NB4 (cell line): ENCODE data around the gene HDAC2.
"Not testable (repeated sequence)": the region's sequence is repeated elsewhere in the genome, so short reads cannot be mapped to it uniquely, and the experiment has no call there.

Experiments
- DNase-seq: peaks from one replicate; pipeline ENCODE4 v3.0.0; 2010; ENCODE audit warnings: low read depth
- H3K4me3 ChIP-seq: one replicate; pipeline ENCODE4 v1.5.1; 2011; ENCODE audit warnings: mild to moderate bottlenecking, low read depth, low read length, moderate library complexity
- CTCF ChIP-seq: IDR thresholded peaks from one replicate; pipeline ENCODE4 v1.5.1; 2012; ENCODE audit warnings: low read depth, low read length
- MAX ChIP-seq: IDR thresholded peaks from 2 replicates; pipeline ENCODE4 v1.6.1; 2011; ENCODE audit warnings: low read depth, low read length
- MYC ChIP-seq: IDR thresholded peaks from 2 replicates; pipeline ENCODE4 v1.6.1; 2011; ENCODE audit warnings: low read depth, low read length
- POLR2A ChIP-seq: IDR thresholded peaks from 2 replicates; pipeline ENCODE4 v1.6.1; 2011; ENCODE audit warnings: mild to moderate bottlenecking; ENCODE audit not compliant: insufficient read length; ENCODE audit errors: extremely low read depth

HDAC2 gene

GRCh38 chr6:113997116-113997515, 26.2 kb upstream of the HDAC2 start:
- no peak for DNase-seq
- H3K4me3 ChIP-seq, result no peak overlapping the region
- TF ChIP-seq POLR2A (no peak), MYC (no peak), MAX (no peak), CTCF (no peak)

- DNase-seq, result no peak
- TF ChIP-seq MAX (no peak), MYC (no peak), POLR2A (no peak), CTCF (no peak)
- no peak overlapping the region for H3K4me3 ChIP-seq
Observed at GRCh38 chr6:113995634-113996033, 24.7 kb upstream of the HDAC2 start.

- H3K4me3 ChIP-seq, result no peak overlapping the region
- peak; percentile 68 for DNase-seq
- TF ChIP-seq MYC, result peak; percentile 14; the same call in 1 of the 2 replicates
- no peak for TF ChIP-seq POLR2A
- TF ChIP-seq MAX, result no peak
- TF ChIP-seq CTCF, result peak; percentile 56
Observed at GRCh38 chr6:113994934-113995342, 24.0 kb upstream of the HDAC2 start.

- no peak for DNase-seq
- no peak overlapping the region for H3K4me3 ChIP-seq
- TF ChIP-seq MAX (no peak), POLR2A (no peak), MYC (no peak), CTCF (no peak)
Observed at GRCh38 chr6:113989675-113990074, 18.7 kb upstream of the HDAC2 start.

- not testable (repeated sequence) for DNase-seq, H3K4me3 ChIP-seq
Observed at GRCh38 chr6:113982675-113983074, 11.7 kb upstream of the HDAC2 start.

- DNase-seq, result no peak
- H3K4me3 ChIP-seq, result no peak overlapping the region
- TF ChIP-seq MYC (no peak), MAX (no peak), POLR2A (no peak)
Observed at GRCh38 chr6:113982055-113982550, 11.2 kb upstream of the HDAC2 start.

- no peak overlapping the region for H3K4me3 ChIP-seq
- DNase-seq, result peak; percentile 54
- TF ChIP-seq MAX (no peak), CTCF (peak; percentile 79), MYC (no peak)
Observed at GRCh38 chr6:113980937-113981554, 10.1 kb upstream of the HDAC2 start.
